PFSK-1 (cell line): ENCODE results near the gene LIMS1.

Source experiments
- POLR2AphosphoS5 ChIP-seq: IDR thresholded peaks from 2 replicates; pipeline ENCODE4 v1.6.1; 2012; ENCODE audit warnings: low read depth, mild to moderate bottlenecking, control low read depth, low read length, moderate library complexity
- TAF1 ChIP-seq: IDR thresholded peaks from 2 replicates; pipeline ENCODE4 v1.6.1; 2012; ENCODE audit warnings: low read length, control low read depth, borderline replicate concordance; ENCODE audit not compliant: insufficient read depth

DNA sequence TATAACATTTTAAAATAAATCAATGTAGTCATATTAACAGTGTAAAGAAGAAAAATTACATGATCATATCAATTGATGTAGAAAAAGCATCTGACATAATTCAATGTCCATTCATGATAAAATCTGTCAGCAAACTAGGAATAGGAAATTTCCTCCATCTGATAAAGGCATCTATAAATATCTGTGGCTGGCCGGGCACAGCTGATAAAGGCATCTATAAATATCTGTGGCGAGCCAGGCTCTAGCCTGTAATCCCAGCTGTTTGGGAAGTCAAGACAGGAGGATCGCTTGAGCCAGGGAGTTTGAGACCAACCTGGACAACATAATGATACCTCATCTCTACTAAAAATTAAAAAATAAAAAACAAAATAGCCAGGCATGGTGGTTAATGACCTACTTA, 166.9 kb downstream of the LIMS1 start:
- TF ChIP-seq POLR2AphosphoS5, result no peak
- TF ChIP-seq TAF1, result no peak
